Peyer's patch (tissue), 4 donors: ENCODE measurements around the gene XAF1. TPM values are rescaled to one million over a fixed set of nuclear protein-coding genes. Genes with fewer than 3 reads are reported as not detected.
"Not testable (repeated sequence)": the region's sequence is repeated elsewhere in the genome, so short reads cannot be mapped to it uniquely, and the experiment has no call there.

Experiments used
- DNase-seq, 3 donors: peaks; one replicate each; pipeline ENCODE4 v3.0.0-alpha.2; 2017 to 2019
- H3K27ac ChIP-seq, 4 donors: fragments of 200-600 bp; sonication (generic); one replicate each; pipeline ENCODE4 v1.5.1; 2016 to 2019
- H3K27me3 ChIP-seq, 2 donors: fragments of 200-600 bp; sonication (generic); one replicate each; pipeline ENCODE4 v1.5.1; 2019
- H3K36me3 ChIP-seq, 3 donors: fragments of 200-600 bp; sonication (generic); one replicate each; pipeline ENCODE4 v1.5.1; 2016 to 2019
- H3K4me1 ChIP-seq, 4 donors: fragments of 200-600 bp; sonication (generic); one replicate each; pipeline ENCODE4 v1.5.1; 2016 to 2019
- H3K4me3 ChIP-seq, 4 donors: fragments of 200-600 bp; sonication (generic); 1 replicate in 3 of 4; 2 replicates in 1 of 4; pipeline ENCODE4 v1.5.1; 2016 to 2019; ENCODE audit warnings: mild to moderate bottlenecking in 1 of 4
- H3K9me3 ChIP-seq, 4 donors: fragments of 200-600 bp; sonication (generic); one replicate each; pipeline ENCODE4 v1.5.1; 2016 to 2019; ENCODE audit warnings: mild to moderate bottlenecking in 1 of 4
- POLR2A ChIP-seq, 2 donors: fragments of 450-650 bp; IDR thresholded peaks; one replicate each; pipeline ENCODE4 v1.5.1; 2017; ENCODE audit warnings: antibody characterized with exemption in 2 of 2, mild to moderate bottlenecking in 2 of 2, moderate library complexity in 2 of 2
- small RNA-seq, 2 donors: library from RNA; depleted of rRNA; stranded (forward); fragments of <200 nt; gene quantifications; one replicate each; pipeline ENCODE3, GENCODE V24; 2016
- total RNA-seq, 4 donors: library from RNA; depleted of rRNA; stranded (reverse); fragments of >200 nt; gene quantifications; one replicate each; pipeline ENCODE4 v1.1.0, GENCODE V29; 2016
- TF ChIP-seq, protein P1 (sequence below), 6 experiments: fragments of 450-650 bp in 4 of 6; fragments of 200-600 bp in 2 of 6; sonication (generic) in 1 of 6; IDR thresholded peaks; one replicate each; pipeline ENCODE4 v1.5.1; 2017 to 2019; ENCODE audit warnings: antibody characterized with exemption in 6 of 6, mild to moderate bottlenecking in 3 of 6, moderate library complexity in 1 of 6

XAF1 gene
- total RNA-seq, 4 donors from 2014 or later, result 29.9 to 218 (median 36.3) TPM

GRCh38 chr17:6812295-6812694, 56.4 kb downstream of the XAF1 start:
- Histone ChIP-seq H3K9me3 (no peaks in the 10 kb centered on the region), H3K36me3 (no peaks in the 10 kb centered on the region), H3K4me1 (no peaks in the 10 kb centered on the region), H3K27me3 (no peaks in the 10 kb centered on the region), H3K27ac (no peak overlapping the region), H3K4me3 (no peak overlapping the region)
- DNase-seq, result no peak
- no peak for TF ChIP-seq POLR2A (IDR thresholded peaks at IDR 0.05)
- TF ChIP-seq, protein P1, sequence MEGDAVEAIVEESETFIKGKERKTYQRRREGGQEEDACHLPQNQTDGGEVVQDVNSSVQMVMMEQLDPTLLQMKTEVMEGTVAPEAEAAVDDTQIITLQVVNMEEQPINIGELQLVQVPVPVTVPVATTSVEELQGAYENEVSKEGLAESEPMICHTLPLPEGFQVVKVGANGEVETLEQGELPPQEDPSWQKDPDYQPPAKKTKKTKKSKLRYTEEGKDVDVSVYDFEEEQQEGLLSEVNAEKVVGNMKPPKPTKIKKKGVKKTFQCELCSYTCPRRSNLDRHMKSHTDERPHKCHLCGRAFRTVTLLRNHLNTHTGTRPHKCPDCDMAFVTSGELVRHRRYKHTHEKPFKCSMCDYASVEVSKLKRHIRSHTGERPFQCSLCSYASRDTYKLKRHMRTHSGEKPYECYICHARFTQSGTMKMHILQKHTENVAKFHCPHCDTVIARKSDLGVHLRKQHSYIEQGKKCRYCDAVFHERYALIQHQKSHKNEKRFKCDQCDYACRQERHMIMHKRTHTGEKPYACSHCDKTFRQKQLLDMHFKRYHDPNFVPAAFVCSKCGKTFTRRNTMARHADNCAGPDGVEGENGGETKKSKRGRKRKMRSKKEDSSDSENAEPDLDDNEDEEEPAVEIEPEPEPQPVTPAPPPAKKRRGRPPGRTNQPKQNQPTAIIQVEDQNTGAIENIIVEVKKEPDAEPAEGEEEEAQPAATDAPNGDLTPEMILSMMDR (IDR thresholded peaks at IDR 0.05), result no peak

GRCh38 chr17:6815775-6816174, 59.9 kb downstream of the XAF1 start:
- no peak overlapping the region for H3K27ac ChIP-seq
- DNase-seq, result no peak
- no peaks in the 10 kb centered on the region for H3K9me3 ChIP-seq
- no peaks in the 10 kb centered on the region for H3K36me3 ChIP-seq
- H3K4me1 ChIP-seq, result no peaks in the 10 kb centered on the region
- H3K4me3 ChIP-seq, result no peak overlapping the region
- no peaks in the 10 kb centered on the region for H3K27me3 ChIP-seq
- TF ChIP-seq POLR2A (IDR thresholded peaks at IDR 0.05), result no peak
- TF ChIP-seq, protein P1 (IDR thresholded peaks at IDR 0.05), result no peak

- H3K27ac ChIP-seq, H3K4me3 ChIP-seq, H3K36me3 ChIP-seq, DNase-seq, H3K9me3 ChIP-seq, H3K4me1 ChIP-seq, H3K27me3 ChIP-seq: not testable (repeated sequence)
Observed at GRCh38 chr17:6816368-6816767, 60.5 kb downstream of the XAF1 start.

- Histone ChIP-seq H3K27ac (no peak overlapping the region), H3K36me3 (no peaks in the 10 kb centered on the region), H3K9me3 (no peaks in the 10 kb centered on the region), H3K4me1 (no peaks in the 10 kb centered on the region), H3K4me3 (no peak overlapping the region), H3K27me3 (no peaks in the 10 kb centered on the region)
- TF ChIP-seq POLR2A (IDR thresholded peaks at IDR 0.05), result no peak
- TF ChIP-seq, protein P1 (IDR thresholded peaks at IDR 0.05), result no peak
- DNase-seq, result no peak
Observed at GRCh38 chr17:6818938-6819337, 63.1 kb downstream of the XAF1 start.

DNA sequence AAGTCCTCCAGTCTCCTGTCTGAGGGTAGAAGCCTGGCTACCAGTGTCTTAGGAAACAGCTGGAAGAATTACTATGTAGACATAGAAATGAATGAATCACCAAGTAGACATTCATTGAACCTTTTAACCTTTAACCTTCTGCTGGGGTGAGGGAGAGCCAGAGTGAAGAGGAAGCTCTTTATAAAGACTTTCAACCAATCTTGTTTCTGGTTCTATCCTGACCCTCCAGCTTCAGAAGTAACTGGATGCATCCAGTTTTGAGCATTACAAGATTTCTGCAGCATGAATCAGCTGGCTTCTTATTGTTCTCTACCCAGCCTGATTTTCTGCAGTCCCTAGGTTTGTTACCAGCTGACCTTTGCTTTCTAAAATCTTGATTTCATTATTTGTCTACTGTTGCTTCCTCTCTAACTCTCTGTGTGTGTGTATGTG, 67.2 kb downstream of the XAF1 start:
- no peak for DNase-seq
- H3K27ac ChIP-seq, result no peak overlapping the region
- no peaks in the 10 kb centered on the region for H3K27me3 ChIP-seq
- no peaks in the 10 kb centered on the region for H3K9me3 ChIP-seq
- no peaks in the 10 kb centered on the region for H3K36me3 ChIP-seq
- TF ChIP-seq, protein P1 (IDR thresholded peaks at IDR 0.05), result no peak
- no peak for TF ChIP-seq POLR2A (IDR thresholded peaks at IDR 0.05)
- H3K4me3 ChIP-seq, result no peak overlapping the region
- H3K4me1 ChIP-seq, result no peaks in the 10 kb centered on the region

Small RNA genes within 50 kb of the gene (small RNA-seq; reads per million reads assigned to genes)
- gene AC004706.2, result 0 reads per million in 2 donors

Other genes starting within 250 kb of the XAF1 start
- 1 to 10 TPM; 2.1 to 5.4 (median 4.0) TPM for gene PITPNM3, start 199.5 kb upstream of the XAF1 start, total RNA-seq
- 10 to 100 TPM; 14.7 to 36.3 (median 23.3) TPM for gene KIAA0753, start 115.3 kb upstream of the XAF1 start, total RNA-seq
- 100 to 1,000 TPM in 3 of 4 donors, 10 to 100 TPM in 1; 73.9 to 192 (median 149) TPM for gene TXNDC17, start 115.0 kb upstream of the XAF1 start, total RNA-seq
- gene MED31, start 104.4 kb upstream of the XAF1 start, total RNA-seq, result 1 to 10 TPM; 2.0 to 4.9 (median 3.1) TPM
- gene C17orf100, start 104.3 kb upstream of the XAF1 start, total RNA-seq, result 10 to 100 TPM in 1 of 4 donors, 1 to 10 TPM in 3; 2.3 to 16.5 (median 3.1) TPM
- gene SLC13A5, start 42.7 kb upstream of the XAF1 start, total RNA-seq, result not detected
- 1 to 10 TPM in 1 of 4 donors, under 1 TPM in 1, not detected in 2; 0.53 to 4.1 TPM for gene FBXO39, start 20.2 kb downstream of the XAF1 start, total RNA-seq
- not detected for gene TEKT1, start 75.7 kb downstream of the XAF1 start, total RNA-seq
- gene ALOX12, start 240.0 kb downstream of the XAF1 start, total RNA-seq, result not detected